Astrocyte (in vitro differentiated cells and primary cell): ENCODE data around the gene HMX2. TPM values are rescaled to one million over a fixed set of nuclear protein-coding genes. Genes with fewer than 3 reads are reported as not detected.
"Not testable (repeated sequence)": the region's sequence is repeated elsewhere in the genome, so short reads cannot be mapped to it uniquely, and the experiment has no call there.

Experiments used
- DNase-seq: peaks from one replicate; pipeline ENCODE4 v3.0.0-alpha.2; 2010; ENCODE audit warnings: low read depth
- FAIRE-seq: peaks from 2 replicates; lab custom pipeline; 2011; peaks lifted over from hg19 to GRCh38; lab: Jason Lieb, UNC
- H2AFZ ChIP-seq: 2 replicates; pipeline ENCODE4 v1.6.0; 2012; ENCODE audit warnings: low read depth, low read length, inconsistent platforms
- H3K27ac ChIP-seq: 2 replicates; pipeline ENCODE4 v1.5.1; 2011; ENCODE audit warnings: low read depth, low read length, inconsistent platforms
- H3K27me3 ChIP-seq: 2 replicates; pipeline ENCODE4 v1.6.0; 2011; ENCODE audit warnings: low read length, inconsistent platforms; ENCODE audit not compliant: insufficient read depth
- H3K36me3 ChIP-seq: 2 replicates; pipeline ENCODE4 v1.5.1; 2011; ENCODE audit warnings: low read length, inconsistent platforms; ENCODE audit not compliant: insufficient read depth
- H3K4me1 ChIP-seq: 2 replicates; pipeline ENCODE4 v1.5.1; 2011; ENCODE audit warnings: low read length, inconsistent platforms; ENCODE audit not compliant: insufficient read depth
- H3K4me2 ChIP-seq: 2 replicates; pipeline ENCODE4 v1.6.0; 2012; ENCODE audit warnings: low read length, inconsistent platforms
- H3K4me3 ChIP-seq: 2 replicates; pipeline ENCODE4 v1.5.1; 2011; ENCODE audit warnings: low read depth, mild to moderate bottlenecking, low read length, inconsistent platforms; ENCODE audit not compliant: insufficient read depth
- H3K79me2 ChIP-seq: 2 replicates; pipeline ENCODE4 v1.6.0; 2012; ENCODE audit warnings: mild to moderate bottlenecking, low read length, inconsistent platforms; ENCODE audit not compliant: insufficient read depth
- H3K9ac ChIP-seq: 2 replicates; pipeline ENCODE4 v1.6.0; 2012; ENCODE audit warnings: mild to moderate bottlenecking, low read length, inconsistent platforms
- H3K9me3 ChIP-seq: 2 replicates; pipeline ENCODE4 v1.5.1; 2012; ENCODE audit warnings: low read depth, mild to moderate bottlenecking, low read length, inconsistent platforms; ENCODE audit not compliant: insufficient read depth
- H4K20me1 ChIP-seq: 2 replicates; pipeline ENCODE4 v1.6.0; 2012; ENCODE audit warnings: low read length, inconsistent platforms; ENCODE audit not compliant: insufficient read depth
- H3K27ac Mint-ChIP-seq: one replicate; pipeline ENCODE4 v1.8.0; 2021; ENCODE audit warnings: mild to moderate bottlenecking, mixed read lengths; ENCODE audit not compliant: unreplicated experiment
- H3K27me3 Mint-ChIP-seq: one replicate; pipeline ENCODE4 v1.8.0; 2021; ENCODE audit warnings: low read depth, mixed read lengths; ENCODE audit not compliant: unreplicated experiment
- H3K36me3 Mint-ChIP-seq: one replicate; pipeline ENCODE4 v1.8.0; 2021; ENCODE audit warnings: low read depth, mixed read lengths; ENCODE audit not compliant: unreplicated experiment
- H3K4me1 Mint-ChIP-seq: one replicate; pipeline ENCODE4 v1.8.0; 2021; ENCODE audit warnings: low read depth, mixed read lengths; ENCODE audit not compliant: unreplicated experiment
- H3K4me3 Mint-ChIP-seq: one replicate; pipeline ENCODE4 v1.8.0; 2021; ENCODE audit warnings: mild to moderate bottlenecking, moderate library complexity, mixed read lengths; ENCODE audit not compliant: unreplicated experiment
- H3K9me3 Mint-ChIP-seq: one replicate; pipeline ENCODE4 v1.8.0; 2021; ENCODE audit warnings: mild to moderate bottlenecking, mixed read lengths; ENCODE audit not compliant: unreplicated experiment
- CTCF ChIP-seq: IDR thresholded peaks from 2 replicates; pipeline ENCODE4 v1.5.1; 2011; ENCODE audit warnings: low read depth, mild to moderate bottlenecking, inconsistent platforms, low read length, moderate library complexity; ENCODE audit not compliant: insufficient read depth
- EZH2 ChIP-seq: IDR thresholded peaks from 2 replicates; pipeline ENCODE4 v1.6.1; 2012; ENCODE audit warnings: mild to moderate bottlenecking, low read length, inconsistent platforms; ENCODE audit not compliant: insufficient read depth
- total RNA-seq: library from RNA; stranded (reverse); gene quantifications from 2 replicates; pipeline ENCODE4 v1.2.1, GENCODE V29; 2021

HMX2 gene
- total RNA-seq, 1 donor from 2014 or later, result not detected

GRCh38 chr10:123175389-123176387 lies 27.8 kb downstream of the HMX2 start:
- FAIRE-seq, result no peak
- no peak overlapping the region for H3K4me2 ChIP-seq
- H3K4me3 Mint-ChIP-seq, result no peak overlapping the region
- TF ChIP-seq CTCF, result no peak
- no peak for TF ChIP-seq EZH2
- H3K4me3 ChIP-seq, result no peak overlapping the region
- H3K27ac ChIP-seq, result no peak overlapping the region
- no peak overlapping the region for H2AFZ ChIP-seq
- H3K4me1 Mint-ChIP-seq, result no peaks in the 10 kb centered on the region
- peaks cover 4% of the 10 kb centered on the region for H4K20me1 ChIP-seq
- no peaks in the 10 kb centered on the region for H3K79me2 ChIP-seq
- H3K4me1 ChIP-seq, result no peaks in the 10 kb centered on the region
- DNase-seq, result no peak
- H3K27me3 ChIP-seq, result no peaks in the 10 kb centered on the region
- peaks cover 30% of the 10 kb centered on the region for H3K36me3 Mint-ChIP-seq
- H3K9me3 ChIP-seq, result no peaks in the 10 kb centered on the region
- H3K9me3 Mint-ChIP-seq, result peaks cover 2% of the 10 kb centered on the region
- H3K36me3 ChIP-seq, result no peaks in the 10 kb centered on the region
- no peak overlapping the region for H3K27ac Mint-ChIP-seq
- H3K9ac ChIP-seq, result no peak overlapping the region
- H3K27me3 Mint-ChIP-seq, result no peaks in the 10 kb centered on the region

- H3K9me3 Mint-ChIP-seq, H3K79me2 ChIP-seq, H3K4me3 Mint-ChIP-seq, H3K36me3 ChIP-seq, H3K9ac ChIP-seq, H3K4me3 ChIP-seq, H3K27ac Mint-ChIP-seq, H3K4me1 ChIP-seq, H3K27ac ChIP-seq, H3K9me3 ChIP-seq, H4K20me1 ChIP-seq, H3K4me2 ChIP-seq, FAIRE-seq, H2AFZ ChIP-seq, H3K27me3 ChIP-seq, H3K27me3 Mint-ChIP-seq, H3K4me1 Mint-ChIP-seq, DNase-seq: not testable (repeated sequence)
- peaks cover 27% of the 10 kb centered on the region for H3K36me3 Mint-ChIP-seq
These were observed 30.5 kb downstream of the HMX2 start for GRCh38 chr10:123178390-123178789.

GRCh38 chr10:123180101-123181090 lies 32.5 kb downstream of the HMX2 start:
- TF ChIP-seq EZH2 (no peak), CTCF (no peak)

More at GRCh38 chr10:123180101-123181090, 32.5 kb downstream of the HMX2 start:
- H3K9ac ChIP-seq, result no peak overlapping the region
- H3K79me2 ChIP-seq, result no peaks in the 10 kb centered on the region
- H3K9me3 Mint-ChIP-seq, result peaks cover 8% of the 10 kb centered on the region
- peaks cover 24% of the 10 kb centered on the region for H3K36me3 Mint-ChIP-seq
- no peak overlapping the region for H3K4me3 ChIP-seq
- no peak overlapping the region for H3K4me2 ChIP-seq
- no peaks in the 10 kb centered on the region for H3K27me3 ChIP-seq
- H4K20me1 ChIP-seq, result no peaks in the 10 kb centered on the region
- no peaks in the 10 kb centered on the region for H3K4me1 Mint-ChIP-seq
- no peak overlapping the region for H3K4me3 Mint-ChIP-seq
- no peak overlapping the region for H2AFZ ChIP-seq
- FAIRE-seq (no peak), DNase-seq (no peak)
- no peaks in the 10 kb centered on the region for H3K9me3 ChIP-seq
- no peak overlapping the region for H3K27ac Mint-ChIP-seq
- no peaks in the 10 kb centered on the region for H3K27me3 Mint-ChIP-seq
- no peaks in the 10 kb centered on the region for H3K4me1 ChIP-seq
- no peak overlapping the region for H3K27ac ChIP-seq
- no peaks in the 10 kb centered on the region for H3K36me3 ChIP-seq
